T1000 (cell line): Measurements from ENCODE around the gene ZMAT1.
A peak's percentile ranks its signal among the peaks of the same experiment; 100 is the strongest.
"Not testable (repeated sequence)": the region's sequence is repeated elsewhere in the genome, so short reads cannot be mapped to it uniquely, and the experiment has no call there.

ENCODE experiments used
- DNase-seq: peaks from one replicate; lab custom pipeline; 2025; ENCODE audit warnings: mixed read lengths; lab: John Stamatoyannopoulos, UW

ZMAT1 gene

DNA sequence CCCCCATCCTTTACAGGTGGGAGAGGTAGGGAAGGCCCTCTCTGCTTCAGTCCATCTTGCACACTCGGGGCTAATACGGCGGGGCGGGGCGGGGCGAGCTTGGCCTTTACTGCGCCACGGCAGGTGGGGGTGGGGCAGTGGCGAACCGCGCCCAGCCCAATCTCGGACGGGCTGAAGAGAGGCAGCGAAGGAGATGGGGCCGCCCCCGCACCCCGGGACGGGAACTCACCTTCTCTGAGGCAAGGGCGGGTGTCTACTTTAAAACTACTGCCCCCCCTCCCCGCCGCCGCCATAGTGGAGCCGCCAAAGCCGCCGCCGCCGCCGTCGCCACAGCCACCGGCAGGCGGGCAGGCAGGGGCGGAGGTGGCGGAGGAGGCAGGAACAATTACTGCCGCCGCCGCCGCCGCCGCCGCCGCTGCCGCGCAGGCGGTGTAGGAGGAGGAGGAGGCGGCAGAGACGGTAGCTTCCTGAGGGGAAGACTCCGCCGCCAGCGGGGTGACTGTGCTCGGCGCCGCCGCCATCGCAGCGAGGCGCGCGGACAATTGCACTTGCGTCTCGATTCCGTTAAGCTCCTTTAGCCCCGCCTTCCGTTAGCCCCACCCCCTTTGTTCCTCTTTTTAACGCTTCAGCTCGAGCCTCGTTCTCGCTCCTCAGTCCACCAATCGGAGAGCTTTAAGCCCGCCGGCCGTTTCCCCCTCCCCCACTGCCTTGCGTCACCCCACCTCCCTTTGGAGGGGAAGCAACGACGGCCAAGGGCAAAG is at the start of gene ZMAT1:
Gene ZMAT1, minus strand, starts transcription at position 540 of the 761 bp plus-strand sequence. Its CDS starts 19 bp downstream, at position 521.
- peak; percentile 17 for DNase-seq

DNA sequence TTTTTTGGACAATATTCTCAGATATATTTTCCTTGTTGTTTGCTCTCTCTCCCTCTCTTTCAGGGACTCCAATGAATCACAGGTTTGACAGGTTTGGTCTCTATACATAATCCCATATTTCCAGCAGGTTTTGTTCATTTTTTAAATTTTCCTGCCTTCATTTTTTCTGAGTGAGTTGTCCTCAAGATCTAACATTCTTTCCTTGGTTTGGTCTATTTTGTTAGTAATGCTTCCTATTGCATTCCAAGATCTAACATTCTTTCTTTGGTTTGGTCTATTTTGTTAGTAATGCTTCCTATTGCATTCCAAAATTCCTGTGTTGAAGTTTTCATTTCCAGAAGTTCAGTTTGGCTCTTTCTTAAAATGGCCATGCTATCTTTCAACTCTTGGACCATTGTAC is 45.3 kb upstream of the ZMAT1 start:
- DNase-seq: no peak

DNA sequence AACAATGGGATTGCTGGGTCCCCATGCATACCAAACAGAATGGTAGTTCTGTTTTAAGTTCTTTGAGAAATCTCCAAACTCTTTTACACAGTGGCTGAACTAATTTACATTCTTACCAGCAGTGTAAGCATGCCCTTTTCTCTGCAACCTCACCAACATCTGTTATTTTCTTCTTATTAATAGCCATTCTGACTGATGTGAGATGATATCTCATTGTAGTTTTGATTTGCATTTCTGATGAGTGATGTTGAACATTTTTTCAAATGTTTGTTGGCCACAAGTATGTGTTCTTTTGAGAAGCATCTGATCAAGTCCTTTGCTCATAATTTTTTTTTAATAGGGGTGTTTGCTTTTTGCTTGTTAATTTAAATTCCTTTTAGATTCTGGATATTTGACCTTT is 41.2 kb upstream of the ZMAT1 start:
- DNase-seq: no peak

DNA sequence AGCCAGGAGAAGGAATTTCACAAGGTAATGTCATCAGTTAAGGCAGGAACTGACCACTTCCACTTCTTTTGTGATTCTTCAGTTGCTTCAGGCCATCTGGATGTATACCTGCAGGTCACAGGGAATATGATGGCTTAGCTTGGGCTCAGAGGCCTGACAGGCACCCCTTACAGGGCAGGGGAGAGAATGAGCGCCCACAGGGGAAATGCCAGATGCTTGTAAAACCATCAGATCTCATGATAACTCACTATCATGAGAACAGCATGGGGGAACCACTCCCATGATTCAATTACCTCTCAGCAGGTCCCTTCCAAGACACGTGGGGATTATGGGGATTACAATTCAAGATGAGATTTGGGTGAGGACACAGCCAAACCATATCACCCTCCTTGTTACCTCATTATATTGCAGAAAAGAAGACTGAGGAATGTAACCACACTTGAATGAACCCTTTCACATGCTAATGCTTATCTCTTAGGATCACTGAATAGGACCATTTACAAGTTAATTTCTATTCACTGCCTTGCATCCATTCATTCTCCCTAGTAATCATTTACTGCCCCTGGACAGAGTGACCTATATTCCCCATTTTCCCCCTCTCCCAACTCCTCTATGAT is 33.2 kb upstream of the ZMAT1 start:
- not testable (repeated sequence) for DNase-seq

DNA sequence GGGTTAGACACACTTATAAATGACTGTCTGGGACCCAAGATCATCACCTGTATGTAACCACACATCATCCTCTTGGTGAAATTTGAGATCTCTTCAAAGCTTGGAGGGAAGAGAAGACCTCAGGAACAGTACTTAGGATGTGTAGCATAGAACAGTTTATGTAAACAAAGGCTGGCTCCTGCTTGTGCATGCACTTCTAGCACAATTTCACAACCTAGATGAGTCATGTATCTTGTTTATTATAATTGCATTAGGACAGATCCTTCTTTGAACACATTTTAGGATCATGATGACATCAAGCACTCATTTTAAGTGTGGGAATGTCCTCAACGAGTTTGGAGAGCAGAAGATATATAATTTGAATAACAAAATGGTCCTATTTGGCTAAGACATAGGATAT is 26.3 kb upstream of the ZMAT1 start:
- no peak for DNase-seq

DNA sequence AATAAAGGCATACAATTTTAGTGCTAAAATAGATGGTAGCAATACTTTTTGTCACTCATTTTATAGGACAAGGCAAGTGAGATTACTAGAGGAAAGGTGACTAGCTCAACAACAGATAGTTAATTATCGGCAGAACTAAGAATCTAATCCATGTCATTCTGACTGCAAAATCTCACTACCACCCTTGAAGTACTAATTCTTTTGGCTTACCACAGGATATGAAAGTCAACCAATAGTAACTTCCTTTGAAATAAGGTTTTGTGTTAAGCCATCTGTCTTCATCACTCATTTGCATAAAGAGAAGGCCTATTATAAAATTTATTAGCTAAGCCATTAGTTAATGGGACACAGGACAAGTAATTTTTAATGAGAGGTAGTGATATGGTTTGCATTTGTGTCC is 25.3 kb upstream of the ZMAT1 start:
- DNase-seq: no peak

DNA sequence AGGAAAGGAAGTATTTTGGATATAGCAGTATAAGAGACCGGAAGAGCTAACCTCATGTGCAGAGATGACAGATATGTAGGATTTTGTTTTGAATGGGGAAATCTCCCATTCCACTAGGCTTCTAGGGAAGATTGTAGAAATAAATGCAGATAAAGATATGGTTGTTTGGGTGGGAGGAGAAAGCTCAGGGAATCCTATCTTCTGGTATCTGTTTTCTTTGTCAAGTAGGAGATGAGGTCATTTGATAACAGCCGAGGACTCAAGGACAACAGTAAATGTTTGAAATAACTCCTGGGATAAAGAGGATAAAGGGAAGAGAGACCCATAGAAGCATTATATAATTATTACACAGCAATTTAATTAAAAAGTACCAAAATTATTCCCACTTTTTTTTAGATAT is 24.7 kb upstream of the ZMAT1 start:
- no peak for DNase-seq

DNA sequence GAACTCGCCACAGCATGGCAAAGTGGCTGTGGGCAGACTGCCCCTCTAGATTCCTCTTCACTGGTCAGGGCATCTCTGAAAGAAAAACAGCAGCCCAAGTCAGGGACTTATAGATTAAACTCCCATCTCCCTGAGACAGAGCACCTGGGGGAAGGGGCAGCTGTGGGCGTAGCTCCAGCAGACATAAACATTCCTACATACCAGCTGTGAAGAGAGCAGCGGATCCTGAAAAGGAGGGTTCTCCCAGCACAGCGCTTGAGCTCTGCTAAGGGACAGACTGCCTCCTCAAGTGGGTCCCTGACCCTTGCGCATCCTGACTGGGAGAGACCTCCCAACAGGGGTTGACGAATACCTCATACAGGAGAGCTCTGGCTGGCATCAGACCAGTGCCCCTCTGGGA is 18.8 kb upstream of the ZMAT1 start:
- DNase-seq: no peak

DNA sequence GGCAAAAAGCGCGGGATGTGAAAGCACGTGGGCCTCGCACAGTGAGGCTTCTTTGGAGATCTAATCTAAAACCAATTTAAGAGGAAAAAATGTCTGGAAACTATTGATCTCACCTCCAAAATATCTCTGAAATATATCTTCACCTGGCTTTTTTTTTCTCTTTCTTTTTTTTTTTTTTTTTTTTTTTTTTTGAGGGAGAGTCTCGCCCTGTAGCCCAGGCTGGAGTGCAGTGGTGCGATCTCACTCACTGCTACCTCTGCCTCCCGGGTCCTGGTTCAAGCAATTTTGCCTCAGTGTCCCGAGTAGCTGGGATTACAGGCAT is 383 bp upstream of the ZMAT1 start:
- no peak for DNase-seq

DNA sequence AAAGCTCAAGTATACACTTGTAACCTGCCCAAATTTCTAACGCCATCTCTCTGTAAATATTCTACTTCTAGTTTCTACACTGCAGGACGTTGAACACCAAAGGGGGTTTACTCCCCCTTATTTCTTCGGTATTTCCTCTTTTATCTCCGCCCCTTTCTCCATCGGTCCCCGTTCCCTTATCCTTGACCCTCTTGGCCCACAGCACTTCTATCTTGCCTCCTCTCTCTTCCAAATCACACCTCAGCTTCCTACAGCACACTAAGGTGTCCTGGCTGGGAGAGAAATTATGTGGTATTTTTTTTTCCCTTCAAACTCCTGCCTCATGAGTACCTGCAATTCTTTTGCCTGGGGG is 715 bp downstream of the ZMAT1 start:
- DNase-seq: no peak

DNA sequence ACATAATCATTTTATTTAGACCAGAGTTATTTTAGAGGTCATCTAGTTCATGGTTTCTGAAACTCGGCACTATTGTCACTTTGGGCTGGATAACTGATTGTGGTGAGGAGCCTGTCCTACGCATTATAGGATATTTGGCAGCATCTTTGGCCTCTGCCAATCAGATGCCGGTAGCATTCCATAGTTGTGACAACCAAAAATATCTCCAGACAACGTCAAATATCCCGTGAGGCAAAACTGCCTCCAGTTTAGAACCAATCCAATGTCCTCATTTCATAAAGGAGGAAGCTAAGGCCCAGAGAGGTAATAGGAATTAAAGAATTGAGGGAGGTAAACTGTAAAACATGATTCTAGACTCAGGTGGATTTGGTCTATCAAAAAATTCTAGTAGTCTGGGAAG is 6.1 kb downstream of the ZMAT1 start:
- DNase-seq: no peak

DNA sequence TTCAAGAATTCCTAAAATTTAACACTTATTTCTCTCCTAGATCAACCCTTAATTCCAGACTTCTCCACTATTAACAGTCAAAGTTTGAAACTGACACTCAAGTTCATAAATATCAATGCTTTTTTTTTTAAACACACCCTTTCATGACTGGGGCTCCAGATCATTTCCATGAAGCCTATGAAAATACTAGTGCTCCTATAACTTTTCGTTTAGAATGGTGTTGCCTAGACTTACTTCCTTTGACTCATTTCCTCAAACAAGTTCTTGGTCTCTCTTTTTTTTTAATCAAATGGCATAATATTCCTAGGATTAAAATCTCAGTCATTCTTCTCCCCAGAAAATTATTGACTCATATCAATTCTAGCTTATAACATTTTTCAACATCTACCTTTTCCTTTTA is 13.1 kb downstream of the ZMAT1 start:
- DNase-seq: no peak

DNA sequence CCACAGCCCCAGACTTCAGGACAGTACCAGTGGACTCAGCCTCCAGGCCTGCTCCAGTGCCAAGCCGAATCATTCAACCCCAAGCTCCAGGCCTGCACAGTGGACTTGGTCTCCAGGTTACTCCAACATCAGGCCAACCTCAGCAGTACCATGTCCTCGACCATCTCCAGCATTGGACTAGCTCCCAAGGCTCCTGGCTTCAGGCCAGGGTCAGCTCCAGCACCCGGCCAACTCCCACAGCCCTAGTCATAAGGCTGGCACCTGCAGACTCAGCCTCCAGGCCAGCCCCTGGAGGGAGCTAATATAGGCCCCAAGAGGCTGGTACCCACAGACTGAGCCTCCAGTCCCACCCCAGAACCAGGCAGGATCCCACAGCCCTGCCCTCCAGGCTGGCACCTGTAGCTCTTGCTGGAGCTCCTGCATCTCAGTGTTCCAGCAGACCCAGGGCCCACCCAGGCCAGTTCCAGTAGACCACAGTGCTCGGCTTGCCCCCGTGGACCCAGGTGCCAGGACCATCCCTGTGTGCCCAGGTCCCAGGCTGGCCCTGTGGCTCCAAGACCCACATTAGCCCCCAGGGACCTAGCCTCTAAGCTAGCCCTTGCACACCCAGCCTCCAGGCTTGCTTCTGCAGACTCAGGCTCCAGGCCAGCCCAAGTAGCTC is 25.6 kb downstream of the ZMAT1 start:
- no peak for DNase-seq

DNA sequence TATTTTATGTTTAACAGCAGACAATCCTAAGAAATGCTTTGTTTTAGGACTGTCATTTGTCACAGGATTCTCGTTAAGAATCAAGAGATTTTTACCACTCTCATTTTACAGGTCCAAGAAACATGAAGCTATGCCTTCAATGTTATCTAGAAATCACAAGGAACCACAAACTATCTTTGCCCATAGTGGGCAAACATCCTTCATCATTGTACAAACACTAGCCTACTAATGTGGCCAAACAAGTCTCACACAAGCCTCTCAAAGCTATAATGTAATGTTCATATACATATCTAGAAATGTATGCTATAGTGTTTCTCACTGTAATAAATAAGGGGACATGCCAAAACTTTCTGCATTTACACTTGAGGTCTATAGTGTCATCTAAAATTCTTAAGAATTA is 26.8 kb downstream of the ZMAT1 start:
- DNase-seq: no peak
